Heart left ventricle (tissue), 16 donors: ENCODE data around the gene RHOC. TPM values are rescaled to one million over a fixed set of nuclear protein-coding genes. Genes with fewer than 3 reads are reported as not detected.

ENCODE experiments used
- ATAC-seq, 4 donors: fragments of 200-7000 bp; cut with Tn5 transposase; one replicate each; pipeline ENCODE4 v1.9.1; 2020 to 2022; ENCODE audit warnings: moderate library complexity in 4 of 4, mild to moderate bottlenecking in 3 of 4, moderate number of reproducible peaks in 1 of 4
- DNase-seq, 5 donors: peaks; one replicate each; pipeline ENCODE4 v3.0.0-alpha.2; 2020
- H3K27ac ChIP-seq, 12 donors: fragments of 200-600 bp; sonication (generic) in 4 of 12; one replicate each; pipeline versions ENCODE4 v1.5.0 to v1.8.0; 2016 to 2022; ENCODE audit warnings: mild to moderate bottlenecking in 2 of 12
- H3K27me3 ChIP-seq, 9 donors: fragments of 200-600 bp; sonication (generic) in 2 of 9; one replicate each; pipeline versions ENCODE4 v1.5.1 to v1.8.0; 2016 to 2022; ENCODE audit warnings: mild to moderate bottlenecking in 3 of 9
- H3K36me3 ChIP-seq, 9 donors: fragments of 200-600 bp; sonication (generic) in 2 of 9; one replicate each; pipeline versions ENCODE4 v1.5.0 to v1.8.0; 2018 to 2022; ENCODE audit warnings: mild to moderate bottlenecking in 2 of 9
- H3K4me1 ChIP-seq, 12 donors: fragments of 200-600 bp; sonication (generic) in 4 of 12; one replicate each; pipeline versions ENCODE4 v1.5.0 to v1.8.0; 2016 to 2022; ENCODE audit warnings: mild to moderate bottlenecking in 3 of 12
- H3K4me3 ChIP-seq, 12 donors: fragments of 200-600 bp; sonication (generic) in 4 of 12; one replicate each; pipeline versions ENCODE4 v1.5.0 to v1.8.0; 2017 to 2022; ENCODE audit warnings: mild to moderate bottlenecking in 9 of 12, moderate library complexity in 4 of 12
- H3K9me3 ChIP-seq, 12 donors: fragments of 200-600 bp; sonication (generic) in 4 of 12; one replicate each; pipeline versions ENCODE4 v1.5.0 to v1.8.0; 2016 to 2022; ENCODE audit warnings: mild to moderate bottlenecking in 1 of 12
- POLR2A ChIP-seq, 2 donors: fragments of 450-650 bp; IDR thresholded peaks; one replicate each; pipeline ENCODE4 v1.6.1; 2017; ENCODE audit warnings: antibody characterized with exemption in 2 of 2, mild to moderate bottlenecking in 2 of 2, moderate library complexity in 2 of 2
- WGBS, 4 donors: extraction: QIAGEN DNeasy Blood & Tissue Kit in 2 of 4; methylation state at CpG; one replicate each; pipeline versions ENCODE4 v1.1.5 to v1.1.7; 2013 to 2018; 5-methylcytosine and 5-hydroxymethylcytosine counted together
- intact Hi-C, 10 donors: fragments of 100-400 bp; cut with DNase I; formaldehyde crosslinking; loops; one replicate each; pipeline versions ENCODE4 v1.11.1 to v1.14.2; 2022
- polyA plus RNA-seq, 2 donors: library from polyadenylated mRNA; stranded (reverse); fragments of 200-250 nt; gene quantifications; one replicate each; pipeline ENCODE4 v1.2.3, GENCODE V29; 2013
- total RNA-seq, 9 donors: library from RNA; depleted of rRNA in 2 of 9; stranded (reverse); fragments of >200 nt in 2 of 9; fragmentation: NEBNext Ultra II Directional in 3 of 9; extraction: Animal tissue kit (Norgen Biotek cat#: 25700) in 3 of 9; gene quantifications; one replicate each; pipeline versions ENCODE4 v1.1.0 to v1.2.4, GENCODE V29; 2016 to 2023
- TF ChIP-seq, protein P1 (sequence below), 12 donors: fragments of 200-600 bp; sonication (generic) in 4 of 12; IDR thresholded peaks; one replicate each; pipeline versions ENCODE4 v1.5.0 to v1.8.0; 2018 to 2022; ENCODE audit warnings: antibody characterized with exemption in 12 of 12, mild to moderate bottlenecking in 5 of 12
- donor health status: ischemic (EF 13 %, LVEDD 7.1; RV severe dilation, severe dysfunction).
- donor health status: healthy with polysubstance abuse.
- donor health status: DM: no; HTN: yes; CAD: no.
- donor health status: DM: no; HTN: no; CAD: no.
- donor health status: ischemic (EF 25% LVEDD 6.9; RV normal size, moderate dysfunction).
- donor health status: ischemic (EF 25% LVEDD 5.7; RV mildly dilated, moderate dysfunction).
- donor health status: healthy.
- donor health status: DM: yes; HTN: yes; CAD: no.
- donor health status: ischemic (EF 35%, LVEDD 5.7; RV mildly dilated, moderate dysfunction).
- donor health status: nonischemic (EF 11% LVEDD 7.7; RV severe dilation, severe dysfunction).
- donor health status: DM: yes; HTN: yes; CAD: no.
- donor health status: PGD.
- donor health status: ischemic (EF 29% LVEDD 5.4; RV normal size, mild dysfunction).
- donor health status: nonischemic (EF 23%, LVEDD 6.1; RV moderate dilation, normal function).

The RHOC gene
- total and polyA plus RNA-seq, 11 donors, result 147 to 443 (median 217) TPM

DNA sequence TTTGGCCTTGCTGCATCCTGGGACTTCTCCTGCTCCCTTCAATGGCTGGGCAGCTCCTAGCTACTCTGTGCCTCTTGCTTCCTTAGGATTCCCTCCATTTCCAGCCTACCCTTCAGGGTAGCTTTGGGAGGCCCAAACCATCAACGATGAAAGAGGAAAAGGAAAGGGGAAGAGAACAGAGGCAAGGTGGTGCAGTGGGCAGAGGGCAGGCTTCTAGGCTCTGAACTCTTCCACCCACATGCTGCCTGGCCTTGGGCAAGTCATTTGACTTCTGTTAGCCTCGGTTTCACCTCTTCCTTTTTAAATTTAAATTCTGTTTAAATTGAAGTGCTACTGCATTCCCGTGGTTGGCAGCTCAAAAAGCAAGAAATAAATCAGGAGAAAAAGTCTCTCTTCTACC, 13.9 kb upstream of the RHOC start:
- intact Hi-C loops, result loop anchor here in 1 of 10 donors (10.0 kb wide), 1 partner anchor 144 kb away; no protein-coding TSS in a partner anchor

DNA sequence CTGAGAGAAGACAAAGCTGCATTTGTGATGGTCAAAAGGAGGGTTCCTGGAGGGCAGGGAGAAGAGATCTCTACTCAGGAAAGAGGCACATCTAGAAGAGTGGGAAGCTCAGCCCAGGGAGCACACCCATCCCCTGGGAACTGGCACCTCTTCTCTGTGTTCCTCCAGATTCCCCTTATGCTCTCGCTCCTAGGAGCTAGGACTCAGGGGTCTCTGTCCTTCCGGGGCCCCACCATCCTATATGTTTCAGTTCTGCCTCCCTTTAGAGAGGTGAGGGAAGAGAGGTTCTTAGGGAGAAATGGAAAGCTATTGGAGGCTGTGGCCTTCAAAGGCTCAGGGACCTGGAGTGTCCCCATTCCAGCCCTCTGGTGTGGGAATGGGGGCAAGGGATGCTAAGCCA, 12.8 kb upstream of the RHOC start:
- peaks cover 0 to 30% (median 16%) of the 10 kb centered on the region in 12 donors for H3K4me1 ChIP-seq
- TF ChIP-seq, protein P1, sequence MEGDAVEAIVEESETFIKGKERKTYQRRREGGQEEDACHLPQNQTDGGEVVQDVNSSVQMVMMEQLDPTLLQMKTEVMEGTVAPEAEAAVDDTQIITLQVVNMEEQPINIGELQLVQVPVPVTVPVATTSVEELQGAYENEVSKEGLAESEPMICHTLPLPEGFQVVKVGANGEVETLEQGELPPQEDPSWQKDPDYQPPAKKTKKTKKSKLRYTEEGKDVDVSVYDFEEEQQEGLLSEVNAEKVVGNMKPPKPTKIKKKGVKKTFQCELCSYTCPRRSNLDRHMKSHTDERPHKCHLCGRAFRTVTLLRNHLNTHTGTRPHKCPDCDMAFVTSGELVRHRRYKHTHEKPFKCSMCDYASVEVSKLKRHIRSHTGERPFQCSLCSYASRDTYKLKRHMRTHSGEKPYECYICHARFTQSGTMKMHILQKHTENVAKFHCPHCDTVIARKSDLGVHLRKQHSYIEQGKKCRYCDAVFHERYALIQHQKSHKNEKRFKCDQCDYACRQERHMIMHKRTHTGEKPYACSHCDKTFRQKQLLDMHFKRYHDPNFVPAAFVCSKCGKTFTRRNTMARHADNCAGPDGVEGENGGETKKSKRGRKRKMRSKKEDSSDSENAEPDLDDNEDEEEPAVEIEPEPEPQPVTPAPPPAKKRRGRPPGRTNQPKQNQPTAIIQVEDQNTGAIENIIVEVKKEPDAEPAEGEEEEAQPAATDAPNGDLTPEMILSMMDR (IDR thresholded peaks at IDR 0.05), result no peak
- no peak for TF ChIP-seq POLR2A (IDR thresholded peaks at IDR 0.05)
- no peak for DNase-seq
- no peak overlapping the region for H3K4me3 ChIP-seq
- 92 to 100% (median 95%) methylated on average over 2 of the region's 2 CpGs for WGBS, 4 donors
- H3K9me3 ChIP-seq, result no peaks in the 10 kb centered on the region
- H3K27ac ChIP-seq, result no peak overlapping the region
- no peaks in the 10 kb centered on the region for H3K36me3 ChIP-seq
- intact Hi-C loops, result loop anchor here (2.0 to 10.0 kb wide), 10 partner anchors 85 to 958 kb away; partner anchors contain the start of genes LRIG2 (in 6 of the 10) and SLC16A1 (in 3 of the 10)
- no peak for ATAC-seq
- H3K27me3 ChIP-seq, result peaks cover 0 to 12% (median 0%) of the 10 kb centered on the region in 9 donors

More for the DNA sequence above, 13.9 kb upstream of the RHOC start:
- DNase-seq (no peak), ATAC-seq (no peak)
- WGBS, 4 donors, result 77 to 83% (median 78%) methylated on average over 3 of the region's 3 CpGs
- peaks cover 0 to 12% (median 0%) of the 10 kb centered on the region in 9 donors for H3K27me3 ChIP-seq
- H3K36me3 ChIP-seq, result no peaks in the 10 kb centered on the region
- TF ChIP-seq POLR2A (IDR thresholded peaks at IDR 0.05), result no peak
- TF ChIP-seq, protein P1 (IDR thresholded peaks at IDR 0.05), result no peak
- H3K4me3 ChIP-seq, result no peak overlapping the region
- H3K4me1 ChIP-seq, result peaks cover 0 to 25% (median 14%) of the 10 kb centered on the region in 12 donors
- no peak overlapping the region for H3K27ac ChIP-seq
- H3K9me3 ChIP-seq, result no peaks in the 10 kb centered on the region

DNA sequence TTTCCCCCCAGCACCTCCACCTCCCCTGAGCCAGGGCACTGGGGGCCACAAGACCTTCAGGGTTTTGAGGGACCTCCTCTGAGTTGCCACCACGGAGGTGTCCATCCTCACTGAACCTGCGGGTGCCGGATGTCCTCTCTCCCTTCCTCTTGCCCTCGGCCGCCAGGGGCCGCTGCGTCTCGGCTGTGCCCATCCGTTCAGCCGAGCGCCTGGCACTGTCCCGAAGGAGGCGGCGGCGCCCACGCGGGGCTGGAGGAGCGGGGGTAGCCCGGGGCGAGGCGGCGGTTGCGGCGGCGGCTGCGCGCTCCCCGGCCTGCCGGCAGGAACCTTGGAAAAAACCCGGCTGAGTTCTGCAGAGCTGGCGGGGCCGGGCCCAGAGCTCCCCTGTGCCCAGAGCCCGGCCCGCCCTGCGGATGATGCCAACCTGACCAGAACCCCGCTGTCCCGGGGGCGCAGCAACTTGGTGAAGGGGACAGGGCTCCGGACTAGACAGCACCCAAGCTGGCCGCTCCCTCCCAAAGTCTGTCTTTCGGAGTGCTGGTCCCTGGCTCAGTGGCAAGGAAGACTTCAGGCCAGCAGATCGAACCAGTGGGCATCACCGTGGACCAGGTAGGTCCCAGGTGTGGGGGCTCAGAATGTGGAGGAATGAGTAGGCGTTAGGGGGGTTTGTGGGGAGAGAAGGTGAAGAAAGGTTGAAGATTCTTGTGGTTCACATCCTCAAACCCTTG, 11.9 kb upstream of the RHOC start:
- H3K9me3 ChIP-seq, result no peaks in the 10 kb centered on the region
- intact Hi-C loops, result loop anchor here (1.0 to 10.0 kb wide), 11 partner anchors 85 to 958 kb away; partner anchors contain the start of genes LRIG2 (in 6 of the 10) and SLC16A1 (in 3 of the 10)
- peaks cover 0 to 39% (median 22%) of the 10 kb centered on the region in 12 donors for H3K4me1 ChIP-seq
- peaks cover 0 to 12% (median 0%) of the 10 kb centered on the region in 9 donors for H3K27me3 ChIP-seq
- DNase-seq (peak; percentile 77 to 92 (median 82)), ATAC-seq (peak in 2 of 4 donors; percentile 10 to 14)
- H3K36me3 ChIP-seq, result no peaks in the 10 kb centered on the region
- WGBS, 4 donors, result 17 to 25% (median 18%) methylated on average over 32 to 44 of the region's 44 CpGs
- H3K27ac ChIP-seq, result no peak overlapping the region
- TF ChIP-seq POLR2A (IDR thresholded peaks at IDR 0.05), result no peak
- TF ChIP-seq, protein P1 (IDR thresholded peaks at IDR 0.05), result peak; percentile 75 to 91 (median 82)
- peak overlapping the region in 9 of 12 donors; percentile 16 to 47 (median 30) for H3K4me3 ChIP-seq

DNA sequence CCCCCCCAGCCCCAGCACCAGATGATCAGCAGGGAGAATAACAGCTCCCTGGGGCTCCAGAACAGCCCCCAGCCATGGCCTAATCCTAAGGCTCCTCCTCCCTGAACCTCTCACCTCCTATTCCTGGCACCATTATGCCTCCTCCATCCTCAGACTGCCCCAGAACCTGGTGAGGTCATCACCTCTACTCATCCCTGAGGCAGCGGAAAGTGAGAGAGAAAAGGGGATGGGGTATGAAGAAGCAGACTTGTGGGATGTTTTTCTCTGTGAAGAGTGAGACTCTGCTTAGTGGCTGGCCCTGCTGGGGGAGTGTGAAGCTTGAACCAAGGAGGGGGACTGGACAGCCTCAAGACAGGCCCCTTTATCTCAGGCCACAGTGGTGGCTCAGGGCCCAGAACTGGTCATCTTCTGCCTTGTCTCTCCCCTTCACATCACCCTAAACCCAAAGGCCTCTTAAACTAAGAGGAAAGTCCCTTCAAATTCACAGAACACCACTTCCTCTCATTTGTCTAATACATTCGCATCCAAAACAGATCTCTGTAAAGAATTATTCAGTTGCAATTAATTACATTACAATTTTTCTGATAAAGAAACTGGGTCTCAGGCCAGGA, 10.4 kb upstream of the RHOC start:
- no peak for TF ChIP-seq POLR2A (IDR thresholded peaks at IDR 0.05)
- TF ChIP-seq, protein P1 (IDR thresholded peaks at IDR 0.05), result no peak
- intact Hi-C loops, result loop anchor here in 9 of 10 donors (2.0 to 10.0 kb wide), 14 partner anchors 87 to 960 kb away; partner anchors contain the start of genes LRIG2 (in 8 of the 9) and SLC16A1 (in 3 of the 9)
- Histone ChIP-seq H3K27me3 (peaks cover 0 to 12% (median 0%) of the 10 kb centered on the region in 9 donors), H3K27ac (no peak overlapping the region), H3K36me3 (no peaks in the 10 kb centered on the region), H3K4me3 (no peak overlapping the region), H3K9me3 (no peaks in the 10 kb centered on the region), H3K4me1 (peaks cover 0 to 40% (median 20%) of the 10 kb centered on the region in 12 donors)
- DNase-seq, result no peak
- ATAC-seq, result no peak
- WGBS, 4 donors, result 91 to 98% (median 92%) methylated on average over 2 of the region's 2 CpGs
